Limb (tissue), 2 donors: Measurements from ENCODE around the gene KCNE4.

Experiments used
- DNase-seq, 2 donors: peaks; one replicate each; pipeline ENCODE4 v3.0.0-alpha.2; 2016; ENCODE audit errors: extremely low spot score in 2 of 2

Gene KCNE4

DNA sequence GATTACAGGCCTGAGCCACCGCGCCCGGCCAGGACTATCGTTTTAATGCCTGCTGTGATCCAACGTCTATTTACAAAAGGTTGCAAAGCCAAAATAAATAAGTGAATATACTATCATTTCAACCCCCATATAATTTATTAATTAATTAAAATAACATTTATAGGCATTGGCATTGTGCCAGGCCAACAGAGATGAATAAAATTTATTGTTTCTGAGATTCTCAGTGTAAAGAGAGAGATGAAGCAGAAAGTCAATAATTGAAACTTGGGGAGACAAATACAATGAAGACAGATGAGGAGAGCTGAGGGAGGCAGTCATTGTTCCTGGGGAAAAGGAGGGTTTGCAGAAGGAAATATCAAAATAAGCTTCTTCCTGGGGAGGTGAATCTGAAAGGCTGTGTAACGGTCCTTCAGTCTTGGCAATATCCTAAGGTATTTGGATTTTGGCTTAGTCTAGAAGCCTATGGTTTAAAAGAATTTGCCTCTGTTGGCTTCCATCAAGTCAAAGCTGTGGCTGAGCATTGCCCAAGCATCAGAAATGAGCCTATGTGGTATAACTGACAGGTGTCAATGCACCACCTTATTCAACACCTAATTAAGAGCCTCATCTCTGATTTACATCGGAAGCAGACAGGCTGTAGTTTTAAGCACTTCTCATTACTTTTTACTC, 31.5 kb downstream of the KCNE4 start:
- DNase-seq: no peak

DNA sequence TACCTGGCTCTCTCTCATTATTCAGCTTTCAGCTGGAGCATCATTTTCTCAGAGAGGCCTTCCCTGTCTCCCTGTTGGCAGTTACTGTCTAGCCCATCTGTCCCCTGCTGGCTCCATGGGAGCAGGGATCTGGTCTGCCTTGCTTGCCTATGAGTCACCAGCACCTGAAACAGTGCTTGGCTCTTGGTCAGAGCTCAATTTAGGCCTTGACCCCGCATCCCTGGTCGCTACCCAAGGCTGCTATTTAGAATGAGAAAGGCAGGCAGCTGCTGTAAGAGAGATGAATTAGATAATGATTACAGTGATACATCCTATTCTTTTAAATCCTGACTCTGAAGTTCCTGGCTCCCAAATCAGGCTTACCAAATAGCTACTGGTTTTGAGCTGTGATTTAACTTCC, 32.9 kb downstream of the KCNE4 start:
- no peak for DNase-seq

DNA sequence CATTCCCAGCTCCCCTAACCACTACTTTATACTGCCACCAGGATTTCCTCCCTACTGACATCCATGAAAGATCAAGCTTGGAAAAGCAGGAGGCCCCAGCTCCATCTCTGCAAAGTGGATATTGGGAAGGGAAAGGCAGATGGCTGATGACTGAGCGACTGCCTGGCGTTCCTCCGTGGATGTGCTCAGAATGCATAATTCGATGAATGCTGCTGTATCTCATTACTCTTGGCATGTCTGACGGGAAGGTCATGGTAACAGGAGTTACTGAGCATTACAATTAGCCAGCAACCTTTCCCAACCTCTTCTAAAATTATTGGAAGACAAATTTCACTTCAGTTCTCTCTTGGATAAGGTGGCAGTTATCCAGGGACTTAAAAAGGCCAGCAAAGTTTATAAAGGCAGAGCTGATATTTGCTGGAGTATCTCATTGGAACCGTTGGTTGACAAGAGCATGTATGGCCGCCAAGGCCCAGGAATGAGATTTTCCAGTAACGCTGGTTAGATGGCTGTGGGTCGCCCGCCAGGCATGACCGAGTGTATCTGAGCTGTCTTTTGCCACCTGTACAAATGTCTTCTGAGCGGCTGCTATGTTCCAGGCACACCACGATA, 34.5 kb downstream of the KCNE4 start:
- DNase-seq: no peak

DNA sequence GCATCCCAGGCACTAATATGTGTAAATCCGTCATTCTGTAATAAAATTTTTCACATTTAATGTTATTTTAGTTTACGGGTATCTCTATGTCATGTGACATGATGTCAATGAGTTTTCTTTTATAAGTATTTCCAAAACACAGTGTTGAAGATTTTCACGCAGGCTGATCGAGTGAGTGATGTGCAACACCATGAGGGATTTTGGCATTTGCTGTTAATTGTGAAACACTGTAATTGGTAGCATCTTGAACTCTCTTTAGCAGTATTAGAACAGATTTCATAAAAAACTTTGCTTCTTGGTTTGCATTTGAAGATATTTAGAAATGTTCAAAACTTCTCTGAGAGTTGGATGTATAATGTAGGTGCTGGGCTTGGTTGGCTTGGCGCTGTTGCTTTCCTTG, 35.5 kb downstream of the KCNE4 start:
- no peak for DNase-seq

DNA sequence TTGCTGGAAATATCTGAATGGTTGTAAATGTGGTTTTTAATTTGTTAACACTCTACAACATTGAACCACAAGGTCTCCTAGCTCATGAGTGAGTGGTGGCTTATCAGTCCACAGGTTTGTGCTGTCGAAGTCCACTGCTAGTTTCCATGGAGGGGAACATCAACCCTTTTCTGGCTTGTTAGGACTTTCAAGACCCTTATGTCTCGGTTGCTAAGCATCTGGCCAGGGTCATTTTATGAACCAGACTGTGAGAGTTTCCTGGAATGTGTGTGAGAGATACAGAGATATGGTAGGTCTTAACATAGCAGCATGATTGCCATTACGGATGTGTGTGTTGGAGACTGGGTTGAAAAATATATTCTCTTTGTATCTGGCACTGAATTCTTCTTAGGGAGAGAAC, 36.9 kb downstream of the KCNE4 start:
- no peak for DNase-seq

DNA sequence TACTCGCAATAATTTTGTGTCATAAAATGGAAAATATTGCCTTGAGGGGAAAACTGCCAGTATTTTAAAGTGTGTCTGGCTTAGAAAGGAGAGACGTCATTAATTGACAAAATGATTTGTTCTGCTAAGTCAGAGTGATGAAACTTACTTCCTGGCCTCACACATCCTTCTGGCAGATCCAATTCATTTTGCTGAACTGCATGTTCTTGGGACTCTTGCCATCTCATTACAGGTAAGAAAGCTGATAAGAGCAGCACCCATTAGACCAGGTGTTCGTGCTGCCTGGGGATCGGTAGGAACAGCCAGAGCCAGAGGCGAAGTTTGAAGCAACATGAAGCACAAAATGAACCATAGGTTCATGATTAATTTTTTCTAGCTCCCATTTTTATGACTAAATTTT, 38.0 kb downstream of the KCNE4 start:
- DNase-seq: no peak

DNA sequence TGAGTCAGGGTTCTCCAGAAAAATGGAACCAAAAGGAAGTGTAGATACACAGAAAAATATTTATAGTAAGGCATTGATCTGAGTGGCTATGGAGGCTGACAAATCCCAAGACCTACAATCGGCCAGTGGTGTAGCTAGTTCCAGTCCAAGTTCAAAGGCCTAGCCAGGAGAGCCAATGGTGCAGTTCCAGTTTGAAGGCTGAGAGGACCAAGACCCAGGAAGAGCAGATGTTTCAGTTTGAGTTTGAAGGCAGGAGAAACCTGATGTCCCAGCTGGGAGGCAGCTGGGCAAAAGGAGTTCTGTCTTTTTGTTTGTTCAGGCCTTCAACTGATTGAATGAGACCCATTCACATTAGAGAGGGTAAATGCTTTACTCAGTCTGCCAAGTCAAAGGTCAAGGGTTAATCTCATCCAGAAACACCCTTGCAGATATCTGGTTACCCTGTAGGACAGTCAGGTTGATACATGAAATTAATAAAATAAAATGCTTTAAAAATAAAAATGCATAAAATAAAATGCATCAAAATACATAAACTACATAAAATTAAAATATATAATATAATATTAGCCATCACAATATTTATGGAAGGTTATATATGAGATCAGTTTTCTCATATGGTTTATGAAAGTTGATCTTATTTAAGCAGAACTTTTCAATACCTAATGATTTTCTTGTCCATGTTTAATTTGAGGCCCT, 38.7 kb downstream of the KCNE4 start:
- no peak for DNase-seq

DNA sequence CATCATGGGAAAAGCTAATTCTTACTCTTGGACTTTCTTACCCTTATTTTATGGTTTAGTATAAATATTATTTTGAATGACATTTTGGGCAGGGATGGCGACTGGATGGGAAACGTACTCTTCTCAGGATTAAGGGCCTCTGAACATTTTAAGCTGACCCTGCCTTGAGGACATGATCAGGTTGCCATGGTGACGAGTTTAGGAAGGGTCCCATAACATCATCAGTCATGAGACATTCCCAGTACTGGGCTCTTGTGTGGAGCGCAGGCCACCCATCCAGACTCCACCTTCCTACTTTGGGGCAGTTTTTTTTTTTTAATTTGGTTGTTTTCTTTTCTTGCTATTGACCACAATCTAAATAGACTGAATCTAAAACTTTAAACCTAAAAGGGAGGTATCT, 40.7 kb downstream of the KCNE4 start:
- no peak for DNase-seq

DNA sequence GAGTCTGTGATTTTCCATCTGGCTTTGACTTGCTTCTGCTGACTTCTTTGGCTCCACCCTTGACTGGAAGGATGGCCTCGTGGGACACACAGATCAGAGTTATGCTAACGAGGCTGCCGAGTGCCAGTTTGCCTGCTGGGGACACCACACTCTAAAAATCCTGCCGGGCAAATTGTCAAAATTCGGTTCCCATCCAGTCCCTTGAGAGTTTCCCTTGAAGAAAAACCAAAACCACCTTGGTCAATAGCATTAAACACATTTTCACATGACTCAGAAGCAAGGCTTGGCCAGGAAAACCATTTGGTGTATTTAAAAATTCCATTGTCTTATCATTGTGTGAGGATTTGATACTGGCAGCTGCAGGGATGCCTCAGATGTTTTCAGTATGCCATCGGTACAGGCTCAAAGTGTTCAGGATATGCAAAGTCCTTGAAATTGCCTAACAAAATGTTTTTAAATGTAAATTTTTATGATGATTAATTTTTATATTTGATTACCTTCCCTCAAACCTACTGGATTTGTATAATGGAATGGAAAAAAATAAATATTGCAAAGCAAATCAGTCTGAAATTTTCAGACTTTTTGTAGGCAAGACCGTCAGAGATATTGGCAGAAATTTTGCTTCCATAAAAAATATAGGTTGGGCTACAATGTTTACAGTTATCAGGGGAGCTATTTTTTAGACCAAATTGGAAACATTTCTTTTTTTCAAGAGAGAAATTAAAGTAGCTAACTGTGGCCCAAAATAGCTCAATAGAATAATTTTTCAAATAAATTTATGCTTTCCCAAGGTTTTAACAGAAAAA, 41.6 kb downstream of the KCNE4 start:
- no peak for DNase-seq

DNA sequence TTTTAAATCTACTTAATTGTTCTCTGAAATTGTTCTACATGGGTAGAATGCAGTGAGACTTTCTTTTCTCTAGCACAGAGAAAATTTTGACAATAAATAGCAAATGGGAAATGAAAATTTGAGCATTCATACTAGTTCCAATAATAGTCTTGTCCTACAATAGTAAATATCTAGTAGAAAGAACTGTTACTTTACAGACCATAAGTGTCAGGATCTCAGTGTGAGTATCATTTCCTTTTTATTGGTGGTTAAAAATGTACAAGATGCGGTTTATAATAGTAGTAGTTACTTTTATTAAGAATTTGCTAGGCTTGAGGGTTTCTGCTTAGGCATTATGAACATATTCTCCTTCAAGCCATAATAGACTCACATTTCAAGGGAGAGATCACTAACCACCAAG, 43.2 kb downstream of the KCNE4 start:
- DNase-seq: no peak

DNA sequence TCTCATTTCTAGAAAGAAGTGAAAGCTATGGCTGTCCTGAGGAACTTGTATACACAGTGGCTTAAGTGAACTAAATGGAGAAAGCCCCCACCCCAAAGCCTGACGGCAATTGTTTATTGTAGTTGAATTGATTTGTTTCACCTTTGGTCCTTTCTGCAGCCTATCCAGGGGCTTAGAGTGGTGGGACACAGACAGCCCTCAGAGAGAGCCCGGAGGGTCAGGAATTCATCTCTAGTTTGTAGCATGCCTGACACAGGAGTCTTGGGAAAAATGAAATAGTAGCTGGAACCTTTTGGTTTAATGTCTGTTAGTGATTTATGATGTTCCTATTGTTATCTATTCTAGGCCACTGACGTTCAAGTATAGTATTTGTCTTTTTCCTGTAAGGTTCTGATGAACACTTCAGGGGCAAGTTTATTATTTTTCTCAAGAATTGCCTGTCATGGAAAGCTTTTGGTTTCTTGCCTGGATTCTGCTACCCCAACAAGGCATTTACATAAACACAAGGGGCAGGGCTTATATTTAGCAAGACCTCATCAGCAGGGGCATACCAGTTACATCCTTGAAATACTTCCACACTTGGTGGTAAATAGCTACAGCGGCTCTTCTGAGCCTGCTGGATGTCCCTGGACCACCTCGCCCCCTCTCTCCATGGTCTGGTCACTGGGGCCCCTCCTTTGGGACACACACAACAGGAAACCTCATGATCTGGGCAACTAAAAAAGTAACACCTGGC, 44.4 kb downstream of the KCNE4 start:
- DNase-seq: no peak

DNA sequence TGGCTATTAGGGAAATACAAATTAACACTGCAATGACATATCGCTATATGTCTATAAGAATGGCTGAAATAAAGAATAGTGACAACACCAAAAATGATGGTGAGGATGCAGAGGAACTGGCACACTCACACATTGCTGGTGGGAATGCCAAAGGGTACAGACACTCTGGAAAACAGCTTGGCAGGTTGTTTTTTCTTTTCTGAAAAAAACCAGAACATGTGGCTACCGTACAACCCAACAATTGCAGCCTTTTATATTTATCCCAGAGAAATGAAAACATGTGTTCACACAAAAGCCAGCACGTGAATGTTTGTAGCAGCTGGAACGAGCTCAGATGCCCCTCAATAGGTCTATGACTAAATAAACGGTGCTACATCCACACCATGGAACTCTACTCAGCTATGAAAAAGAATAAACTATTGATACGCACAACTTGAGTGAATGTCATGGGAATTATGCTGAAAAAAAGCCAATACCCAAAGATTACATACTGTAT, 45.9 kb downstream of the KCNE4 start:
- no peak for DNase-seq

DNA sequence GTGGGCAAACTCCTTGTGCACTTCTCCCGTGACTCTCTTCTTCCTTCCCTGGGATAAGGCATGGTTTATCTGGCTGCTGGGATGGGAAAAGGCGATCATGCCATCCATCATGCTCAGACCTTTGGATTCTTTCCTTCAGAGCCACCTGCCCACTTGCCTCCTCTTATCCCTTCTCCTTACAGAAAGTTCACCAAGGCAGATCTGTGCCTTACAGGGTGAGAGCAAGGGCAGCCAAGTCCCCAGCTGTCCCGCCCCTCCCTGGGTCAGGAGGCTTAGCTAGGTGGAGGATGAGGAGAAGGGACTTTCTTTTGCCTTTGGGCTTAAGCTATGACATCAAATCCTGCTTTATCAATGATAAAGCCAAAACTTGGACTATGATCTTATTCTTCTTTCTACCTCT, 47.6 kb downstream of the KCNE4 start:
- DNase-seq: no peak

DNA sequence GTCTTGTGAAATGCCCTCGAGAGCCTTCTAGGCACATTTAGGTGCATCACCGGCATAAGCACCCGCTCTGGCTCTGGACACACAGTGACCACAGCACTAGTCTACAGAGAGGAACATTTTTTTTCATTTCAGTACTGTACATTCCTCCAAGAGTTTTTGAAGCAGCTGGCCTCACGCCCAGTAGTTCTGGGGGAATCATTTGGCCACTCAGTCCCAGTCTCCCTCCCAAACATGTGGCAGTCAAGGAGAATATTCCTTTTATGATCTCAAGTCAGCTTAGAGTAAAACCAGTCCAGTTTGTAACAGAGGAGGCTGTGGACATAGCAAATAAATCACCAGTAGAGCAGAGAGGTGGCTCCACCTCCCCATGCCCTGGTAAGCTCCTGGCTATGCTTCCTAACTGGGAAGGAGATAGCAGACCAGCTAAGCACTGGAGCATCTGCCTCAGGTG, 48.1 kb downstream of the KCNE4 start:
- peak; percentile 76 to 78 for DNase-seq

DNA sequence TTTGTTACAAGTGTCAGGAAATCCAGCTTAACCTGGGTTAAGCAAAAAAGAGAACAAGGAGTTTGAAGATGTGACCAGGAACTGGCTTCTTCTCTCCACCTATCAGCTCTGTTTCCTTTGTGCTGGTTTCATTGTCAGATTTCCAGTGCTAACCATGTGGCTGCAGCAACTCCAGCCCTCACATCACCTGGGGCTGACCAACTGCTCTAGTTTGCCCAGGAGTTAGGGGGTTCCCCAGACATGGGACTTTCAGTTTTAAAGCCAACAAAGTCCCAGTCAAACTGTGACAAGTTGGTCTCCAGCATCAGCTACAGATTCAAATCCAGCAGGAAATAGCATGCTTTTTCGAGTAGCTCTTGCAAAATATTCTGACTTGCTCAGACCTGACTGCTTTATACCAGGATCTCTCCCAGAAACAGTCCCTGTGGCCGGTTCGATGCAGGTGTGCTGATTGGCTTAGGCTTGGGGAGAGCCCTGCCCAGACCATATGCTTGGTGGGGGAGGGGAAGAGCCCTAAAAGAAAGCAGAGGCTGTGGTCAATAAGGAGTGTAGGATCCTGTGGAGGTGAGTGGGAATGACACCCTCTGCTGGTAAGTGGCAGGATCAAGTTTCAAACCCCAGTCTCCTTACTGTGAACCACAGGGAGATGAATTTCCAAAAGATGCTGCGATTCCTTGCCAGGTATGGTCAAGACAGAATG, 49.5 kb downstream of the KCNE4 start:
- DNase-seq: no peak

DNA sequence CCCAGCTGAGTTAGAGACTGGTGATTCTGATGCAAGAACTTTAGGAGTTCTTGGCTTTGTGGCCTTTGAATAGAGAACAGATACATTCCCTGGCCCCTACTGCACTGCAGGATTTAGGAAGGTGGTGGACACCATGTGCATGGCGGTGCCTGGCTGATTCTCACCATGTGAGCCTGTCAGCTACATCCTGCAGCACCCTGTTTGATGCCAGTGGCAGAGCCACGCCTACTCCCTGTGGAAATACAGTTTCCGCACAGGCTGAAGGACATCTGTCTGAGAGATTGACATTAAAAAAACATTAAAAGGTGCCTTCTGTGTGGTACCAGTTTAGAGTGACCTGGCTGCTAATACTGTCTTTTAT, 50.0 kb downstream of the KCNE4 start:
- no peak for DNase-seq

DNA sequence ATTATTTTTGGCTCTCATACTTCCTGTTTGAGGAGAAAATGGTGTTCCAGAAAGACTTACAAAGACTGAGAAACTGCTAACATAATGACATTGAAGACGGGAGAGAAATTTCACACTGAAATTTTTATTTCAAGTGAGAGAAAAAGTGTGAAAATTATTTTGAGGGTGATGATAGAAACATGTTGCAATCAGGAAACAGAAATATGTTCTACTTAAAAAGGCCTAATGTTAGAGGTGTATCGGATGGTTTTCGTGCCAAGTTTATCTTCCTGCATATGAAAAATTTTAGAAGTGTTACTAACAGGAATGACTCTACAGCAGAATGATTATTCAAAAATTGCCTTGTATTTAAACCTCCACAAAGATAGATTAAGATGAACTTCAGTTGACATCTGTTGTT, 50.5 kb downstream of the KCNE4 start:
- DNase-seq: no peak

DNA sequence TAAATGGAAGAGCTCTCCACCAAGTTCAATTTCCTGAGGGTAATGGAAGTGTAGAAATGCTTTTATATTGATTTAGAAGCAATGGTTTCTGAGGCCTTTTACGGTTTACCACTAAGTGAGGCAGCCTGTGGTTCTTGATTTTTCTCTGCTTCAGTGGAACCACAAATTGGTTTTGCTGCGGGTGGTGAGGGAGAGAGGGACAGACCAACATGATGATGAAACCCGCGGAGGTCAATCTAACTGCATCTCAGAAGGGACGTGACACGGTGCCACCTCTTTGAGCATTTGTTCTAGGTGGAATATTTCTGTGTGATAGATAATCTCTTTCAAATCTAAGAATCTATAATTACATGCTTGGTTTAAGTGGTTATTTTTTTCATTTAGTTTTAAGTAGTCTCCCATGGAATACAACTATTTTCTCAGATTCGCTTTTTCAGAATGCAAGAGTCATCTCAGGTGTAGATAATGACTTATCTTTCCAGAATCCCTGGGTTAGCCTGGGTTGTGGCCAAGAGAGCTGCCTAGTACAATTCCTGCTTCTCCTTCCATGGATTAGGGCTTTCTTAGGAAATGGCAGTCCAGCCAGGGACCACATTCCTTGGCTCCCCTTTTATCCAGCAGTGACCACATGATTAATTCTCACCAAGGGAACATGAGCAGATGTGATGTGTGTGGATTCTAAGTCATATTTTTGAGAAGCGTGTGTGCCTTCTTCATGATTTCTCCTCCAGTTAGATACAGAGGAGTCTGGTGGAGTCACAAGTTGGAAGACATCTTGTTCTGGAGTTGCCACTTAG, 52.5 kb downstream of the KCNE4 start:
- no peak for DNase-seq
